ENCODE results near the gene TADA2B. TPM values are rescaled to one million over a fixed set of nuclear protein-coding genes. Genes with fewer than 3 reads are reported as not detected.

TADA2B gene
- total and polyA plus RNA-seq, 2 donors (not counting 1 experiment from before 2014, with no cell fraction given) = 13.6 to 38.5 TPM

DNA sequence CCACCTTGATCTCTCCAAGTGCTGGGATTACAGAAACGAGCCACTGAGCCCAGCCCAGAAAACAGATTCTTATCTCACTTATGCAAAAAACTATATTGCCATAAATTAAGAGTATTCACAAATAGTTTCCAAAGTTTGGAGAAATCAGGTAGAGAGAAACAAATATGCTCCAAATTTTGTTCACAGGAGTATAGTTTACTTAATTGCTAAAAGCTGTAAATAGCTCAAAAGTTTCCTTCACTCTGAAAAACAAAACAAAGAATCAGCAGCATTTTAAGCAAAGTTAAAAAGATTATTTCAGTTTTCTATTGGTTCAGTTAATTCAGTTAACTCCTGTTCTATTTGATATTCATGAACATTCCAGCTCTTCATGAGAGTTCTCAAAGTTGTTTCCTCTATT is 43.2 kb downstream of the TADA2B start:
- intact Hi-C loops (cut with micrococcal nuclease) = no loop called here
- Histone ChIP-seq H3K9ac (ENCODE audit: low read length) (no peak overlapping the region), H4K20me1 (ENCODE audit: control insufficient read depth, insufficient read depth, low read length, poor library complexity, severe bottlenecking) (no peaks in the 10 kb centered on the region), H3K36me3 (replicated peaks in 1 of 2; ENCODE audit: control extremely low read depth in 1 of 2, control insufficient read depth in 1 of 2, extremely low read depth in 1 of 2, insufficient read depth in 2 of 2, low read length in 1 of 2) (no peaks in the 10 kb centered on the region), H3K27me3 (replicated peaks in 1 of 4; ENCODE audit: control extremely low read depth in 1 of 4, control insufficient read depth in 3 of 4, insufficient read depth in 4 of 4, low read length in 3 of 4) (peaks cover 0 to 41% (median 29%) of the 10 kb centered on the region in 4 experiments), H3K4me1 (ENCODE audit: control insufficient read depth in 2 of 2, insufficient read depth in 2 of 2, low read length in 2 of 2) (no peaks in the 10 kb centered on the region), H2AFZ (ENCODE audit: insufficient read depth, low read depth, low read length, poor library complexity, severe bottlenecking) (no peak overlapping the region), H3K27ac (ENCODE audit: low read length in 2 of 2) (no peak overlapping the region), H3K4me2 (replicated peaks; ENCODE audit: low read depth, low read length, poor library complexity, severe bottlenecking) (no peak overlapping the region), H3K9me3 (ENCODE audit: control extremely low read depth in 1 of 3, control insufficient read depth in 2 of 3, insufficient read depth in 1 of 3, low read length in 2 of 3) (peaks cover 2 to 9% (median 6%) of the 10 kb centered on the region in 3 donors), H3K4me3 (ENCODE audit: control extremely low read depth in 1 of 5, extremely low read depth in 1 of 5, insufficient read depth in 1 of 5, low read depth in 2 of 5, low read length in 4 of 5) (no peak overlapping the region), H3K79me2 (ENCODE audit: control insufficient read depth, insufficient read depth, low read length) (no peaks in the 10 kb centered on the region)
- ATAC-seq (ENCODE audit: low read depth) (no peak), DNase-seq (no peak)
- no peak overlapping the region for H3K4me3 Mint-ChIP-seq
- H3K27ac Mint-ChIP-seq = no peak overlapping the region
- H3K9me3 Mint-ChIP-seq (ENCODE audit: insufficient read depth) = no peaks in the 10 kb centered on the region
- POLR2A ChIA-PET = no interaction called here
- H3K27me3 Mint-ChIP-seq = peaks cover 50% of the 10 kb centered on the region
- CTCF ChIA-PET = no interaction called here
- no peaks in the 10 kb centered on the region for H3K4me1 Mint-ChIP-seq
- WGBS (ENCODE audit: insufficient coverage) = no CpG with 5 or more reads among the region's 1 CpG
- TF ChIP-seq, protein P1, sequence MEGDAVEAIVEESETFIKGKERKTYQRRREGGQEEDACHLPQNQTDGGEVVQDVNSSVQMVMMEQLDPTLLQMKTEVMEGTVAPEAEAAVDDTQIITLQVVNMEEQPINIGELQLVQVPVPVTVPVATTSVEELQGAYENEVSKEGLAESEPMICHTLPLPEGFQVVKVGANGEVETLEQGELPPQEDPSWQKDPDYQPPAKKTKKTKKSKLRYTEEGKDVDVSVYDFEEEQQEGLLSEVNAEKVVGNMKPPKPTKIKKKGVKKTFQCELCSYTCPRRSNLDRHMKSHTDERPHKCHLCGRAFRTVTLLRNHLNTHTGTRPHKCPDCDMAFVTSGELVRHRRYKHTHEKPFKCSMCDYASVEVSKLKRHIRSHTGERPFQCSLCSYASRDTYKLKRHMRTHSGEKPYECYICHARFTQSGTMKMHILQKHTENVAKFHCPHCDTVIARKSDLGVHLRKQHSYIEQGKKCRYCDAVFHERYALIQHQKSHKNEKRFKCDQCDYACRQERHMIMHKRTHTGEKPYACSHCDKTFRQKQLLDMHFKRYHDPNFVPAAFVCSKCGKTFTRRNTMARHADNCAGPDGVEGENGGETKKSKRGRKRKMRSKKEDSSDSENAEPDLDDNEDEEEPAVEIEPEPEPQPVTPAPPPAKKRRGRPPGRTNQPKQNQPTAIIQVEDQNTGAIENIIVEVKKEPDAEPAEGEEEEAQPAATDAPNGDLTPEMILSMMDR (IDR thresholded peaks at IDR 0.05) = no peak
- no peak for TF ChIP-seq EZH2 (IDR thresholded peaks at IDR 0.05; ENCODE audit: borderline replicate concordance, insufficient read depth, low read depth, low read length, poor library complexity, severe bottlenecking)

DNA sequence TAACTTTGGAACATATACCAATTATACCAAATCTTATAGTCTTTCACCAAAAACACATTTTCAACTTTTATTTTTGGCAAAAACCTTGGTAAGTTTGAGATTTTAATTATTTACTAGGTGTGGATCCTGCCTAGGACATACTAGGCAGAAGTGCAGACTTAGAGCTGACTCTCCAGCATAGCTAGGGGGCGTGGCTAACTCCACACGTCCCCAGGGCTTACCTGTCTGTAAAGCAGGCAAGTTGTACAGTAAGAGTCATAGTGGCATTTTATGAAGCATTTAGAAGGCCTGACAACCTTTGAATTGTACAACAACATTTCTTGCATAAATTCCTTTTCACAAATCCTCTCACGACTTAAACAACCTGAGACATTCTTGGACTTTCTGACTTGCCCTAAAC is 43.9 kb downstream of the TADA2B start:
- Histone ChIP-seq H3K4me1 (ENCODE audit: control insufficient read depth in 2 of 2, insufficient read depth in 2 of 2, low read length in 2 of 2) (no peaks in the 10 kb centered on the region), H3K4me2 (replicated peaks; ENCODE audit: low read depth, low read length, poor library complexity, severe bottlenecking) (no peak overlapping the region), H3K27ac (ENCODE audit: low read length in 2 of 2) (no peak overlapping the region), H3K9me3 (ENCODE audit: control extremely low read depth in 1 of 3, control insufficient read depth in 2 of 3, insufficient read depth in 1 of 3, low read length in 2 of 3) (peaks cover 2 to 9% (median 6%) of the 10 kb centered on the region in 3 donors), H2AFZ (ENCODE audit: insufficient read depth, low read depth, low read length, poor library complexity, severe bottlenecking) (no peak overlapping the region), H3K36me3 (replicated peaks in 1 of 2; ENCODE audit: control extremely low read depth in 1 of 2, control insufficient read depth in 1 of 2, extremely low read depth in 1 of 2, insufficient read depth in 2 of 2, low read length in 1 of 2) (no peaks in the 10 kb centered on the region), H3K79me2 (ENCODE audit: control insufficient read depth, insufficient read depth, low read length) (no peaks in the 10 kb centered on the region), H3K9ac (ENCODE audit: low read length) (no peak overlapping the region), H3K27me3 (replicated peaks in 1 of 4; ENCODE audit: control extremely low read depth in 1 of 4, control insufficient read depth in 3 of 4, insufficient read depth in 4 of 4, low read length in 3 of 4) (peaks cover 0 to 37% (median 29%) of the 10 kb centered on the region in 4 experiments), H3K4me3 (ENCODE audit: control extremely low read depth in 1 of 5, extremely low read depth in 1 of 5, insufficient read depth in 1 of 5, low read depth in 2 of 5, low read length in 4 of 5) (no peak overlapping the region), H4K20me1 (ENCODE audit: control insufficient read depth, insufficient read depth, low read length, poor library complexity, severe bottlenecking) (no peaks in the 10 kb centered on the region)
- Mint-ChIP-seq H3K27me3 (peaks cover 47% of the 10 kb centered on the region), H3K27ac (no peak overlapping the region), H3K9me3 (ENCODE audit: insufficient read depth) (no peaks in the 10 kb centered on the region), H3K4me3 (no peak overlapping the region), H3K4me1 (no peaks in the 10 kb centered on the region)
- ChIA-PET CTCF (no interaction called here), POLR2A (no interaction called here)
- ATAC-seq (ENCODE audit: low read depth) (no peak), DNase-seq (no peak)
- WGBS (ENCODE audit: insufficient coverage) = 94% methylated on average over 3 of the region's 3 CpGs
- TF ChIP-seq, protein P1 (IDR thresholded peaks at IDR 0.05) = no peak
- no peak for TF ChIP-seq EZH2 (IDR thresholded peaks at IDR 0.05; ENCODE audit: borderline replicate concordance, insufficient read depth, low read depth, low read length, poor library complexity, severe bottlenecking)
- intact Hi-C loops (cut with micrococcal nuclease) = no loop called here

All from B cell (primary cell).